ENCODE results near the gene CGGBP1. TPM values are rescaled to one million over a fixed set of nuclear protein-coding genes. Genes with fewer than 3 reads are reported as not detected.

CGGBP1 gene
- total RNA-seq, 4 donors from 2014 or later = 17.6 to 46.3 (median 34.0) TPM

- TF ChIP-seq, protein P1, sequence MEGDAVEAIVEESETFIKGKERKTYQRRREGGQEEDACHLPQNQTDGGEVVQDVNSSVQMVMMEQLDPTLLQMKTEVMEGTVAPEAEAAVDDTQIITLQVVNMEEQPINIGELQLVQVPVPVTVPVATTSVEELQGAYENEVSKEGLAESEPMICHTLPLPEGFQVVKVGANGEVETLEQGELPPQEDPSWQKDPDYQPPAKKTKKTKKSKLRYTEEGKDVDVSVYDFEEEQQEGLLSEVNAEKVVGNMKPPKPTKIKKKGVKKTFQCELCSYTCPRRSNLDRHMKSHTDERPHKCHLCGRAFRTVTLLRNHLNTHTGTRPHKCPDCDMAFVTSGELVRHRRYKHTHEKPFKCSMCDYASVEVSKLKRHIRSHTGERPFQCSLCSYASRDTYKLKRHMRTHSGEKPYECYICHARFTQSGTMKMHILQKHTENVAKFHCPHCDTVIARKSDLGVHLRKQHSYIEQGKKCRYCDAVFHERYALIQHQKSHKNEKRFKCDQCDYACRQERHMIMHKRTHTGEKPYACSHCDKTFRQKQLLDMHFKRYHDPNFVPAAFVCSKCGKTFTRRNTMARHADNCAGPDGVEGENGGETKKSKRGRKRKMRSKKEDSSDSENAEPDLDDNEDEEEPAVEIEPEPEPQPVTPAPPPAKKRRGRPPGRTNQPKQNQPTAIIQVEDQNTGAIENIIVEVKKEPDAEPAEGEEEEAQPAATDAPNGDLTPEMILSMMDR (IDR thresholded peaks at IDR 0.05) = no peak
- TF ChIP-seq POLR2A (IDR thresholded peaks at IDR 0.05) = no peak
- intact Hi-C loops (cut with DNase I) = no loop called here
- WGBS, 2 donors = 10 to 30% methylated on average over 2 of the region's 2 CpGs
- Histone ChIP-seq H3K27ac (no peak overlapping the region), H3K4me3 (no peak overlapping the region), H3K4me1 (no peaks in the 10 kb centered on the region), H3K9me3 (no peaks in the 10 kb centered on the region), H3K27me3 (no peaks in the 10 kb centered on the region), H3K36me3 (no peaks in the 10 kb centered on the region)
- DNase-seq = no peak
Observed at GRCh38 chr3:88038566-88038965, 20.2 kb downstream of the CGGBP1 start.

DNA sequence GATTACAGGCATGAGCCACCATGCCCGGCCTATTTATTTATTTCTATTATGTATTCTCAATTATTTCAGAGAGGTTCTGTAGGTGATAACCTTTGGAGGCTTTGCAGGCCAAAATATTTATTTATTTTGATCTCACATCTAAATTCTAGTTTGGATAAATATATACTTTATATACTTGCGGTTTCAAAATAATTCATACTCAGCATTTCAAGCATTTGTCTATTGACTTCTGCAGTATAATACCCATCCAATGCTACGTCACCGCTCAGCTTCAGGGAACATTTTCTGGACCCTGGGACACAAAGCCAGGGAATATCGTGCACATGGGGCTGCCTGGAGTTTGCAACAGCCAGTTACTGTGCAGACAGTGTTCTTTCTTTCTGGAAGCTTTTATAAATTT is 22.6 kb downstream of the CGGBP1 start:
- no peak overlapping the region for H3K27ac ChIP-seq
- no peaks in the 10 kb centered on the region for H3K9me3 ChIP-seq
- H3K4me1 ChIP-seq = peaks cover 0 to 13% (median 3%) of the 10 kb centered on the region in 3 donors
- no peak overlapping the region for H3K4me3 ChIP-seq
- no peak for DNase-seq
- H3K27me3 ChIP-seq = no peaks in the 10 kb centered on the region
- WGBS, 2 donors = 80 to 83% methylated on average over 5 of the region's 5 CpGs
- TF ChIP-seq, protein P1 (IDR thresholded peaks at IDR 0.05) = no peak
- no peaks in the 10 kb centered on the region for H3K36me3 ChIP-seq
- intact Hi-C loops (cut with DNase I) = no loop called here

GRCh38 chr3:88034491-88035275 is 24.1 kb downstream of the CGGBP1 start:
- Histone ChIP-seq H3K4me3 (no peak overlapping the region), H3K27me3 (no peaks in the 10 kb centered on the region), H3K27ac (no peak overlapping the region), H3K4me1 (peaks cover 0 to 15% (median 6%) of the 10 kb centered on the region in 3 donors), H3K9me3 (no peaks in the 10 kb centered on the region), H3K36me3 (no peaks in the 10 kb centered on the region)
- TF ChIP-seq, protein P1 (IDR thresholded peaks at IDR 0.05) = no peak
- no peak for TF ChIP-seq POLR2A (IDR thresholded peaks at IDR 0.05)
- 74 to 81% methylated on average over 8 of the region's 8 CpGs for WGBS, 2 donors
- intact Hi-C loops (cut with DNase I) = no loop called here
- DNase-seq = no peak

- H3K4me3 ChIP-seq = no peak overlapping the region
- no peak for DNase-seq
- no peaks in the 10 kb centered on the region for H3K36me3 ChIP-seq
- TF ChIP-seq, protein P1 (IDR thresholded peaks at IDR 0.05) = no peak
- no peak for TF ChIP-seq POLR2A (IDR thresholded peaks at IDR 0.05)
- peaks cover 0 to 15% (median 6%) of the 10 kb centered on the region in 3 donors for H3K4me1 ChIP-seq
- no peak overlapping the region for H3K27ac ChIP-seq
- WGBS, 2 donors = 44 to 58% methylated on average over 2 of the region's 2 CpGs
- H3K27me3 ChIP-seq = no peaks in the 10 kb centered on the region
- intact Hi-C loops (cut with DNase I) = no loop called here
- no peaks in the 10 kb centered on the region for H3K9me3 ChIP-seq
Observed at GRCh38 chr3:88033808-88034207, 25.0 kb downstream of the CGGBP1 start.

GRCh38 chr3:88033079-88033478 is 25.7 kb downstream of the CGGBP1 start:
- Histone ChIP-seq H3K36me3 (no peaks in the 10 kb centered on the region), H3K4me3 (no peak overlapping the region), H3K4me1 (peaks cover 0 to 15% (median 6%) of the 10 kb centered on the region in 3 donors), H3K27me3 (no peaks in the 10 kb centered on the region), H3K9me3 (no peaks in the 10 kb centered on the region), H3K27ac (no peak overlapping the region)
- TF ChIP-seq POLR2A (IDR thresholded peaks at IDR 0.05) = no peak
- TF ChIP-seq, protein P1 (IDR thresholded peaks at IDR 0.05) = no peak
- 75 to 85% methylated on average over 2 of the region's 2 CpGs for WGBS, 2 donors
- intact Hi-C loops (cut with DNase I) = no loop called here
- no peak for DNase-seq
